Fibroblast of peridontal ligament (primary cell): ENCODE measurements around the gene SYT7.

Experiments used
- DNase-seq: peaks from one replicate; pipeline ENCODE4 v3.0.0-alpha.2; 2010; ENCODE audit errors: extremely low read depth

Gene SYT7

DNA sequence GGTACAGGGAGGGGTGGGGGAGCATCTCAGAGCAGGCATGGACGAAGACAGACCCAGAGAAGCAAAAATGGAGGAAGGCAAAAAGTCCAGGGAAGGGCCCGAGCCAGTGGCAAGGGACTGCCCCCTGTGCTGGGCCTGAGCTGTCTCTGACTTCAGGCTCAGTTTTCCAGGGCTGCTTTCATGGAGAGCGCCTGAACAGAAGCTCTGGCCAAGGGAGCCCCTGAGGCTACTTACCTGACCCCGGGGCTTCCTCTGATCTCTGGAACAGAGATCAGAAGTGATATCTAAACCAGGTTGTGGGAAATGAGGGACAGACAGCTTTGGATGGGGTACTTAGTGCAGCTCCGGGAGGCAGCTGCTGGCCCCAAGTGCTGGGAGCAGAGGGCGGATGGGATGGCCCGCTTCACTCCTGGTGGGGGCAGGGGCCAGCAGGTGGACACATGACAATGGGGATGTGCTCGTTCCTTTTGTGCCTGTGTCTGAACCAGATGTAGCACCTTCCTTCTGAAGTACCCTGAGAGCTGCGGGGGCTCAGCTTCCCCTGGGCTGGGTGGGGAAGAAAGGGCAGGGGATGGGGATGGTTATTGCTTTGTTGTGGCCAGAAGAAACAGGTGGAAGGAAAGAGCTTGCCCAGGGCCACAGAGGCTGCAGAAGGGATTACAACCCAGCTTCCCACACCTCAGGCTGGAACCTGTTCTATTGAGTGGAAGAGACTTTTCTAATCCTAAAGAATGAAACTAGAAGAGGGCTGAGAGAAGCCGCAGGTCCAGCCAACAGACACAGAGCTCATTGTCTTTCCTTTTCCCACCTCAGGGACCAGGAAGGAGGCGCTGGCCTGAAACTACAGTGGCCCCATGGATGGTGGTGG is 66.6 kb downstream of the SYT7 start:
- DNase-seq = no peak

DNA sequence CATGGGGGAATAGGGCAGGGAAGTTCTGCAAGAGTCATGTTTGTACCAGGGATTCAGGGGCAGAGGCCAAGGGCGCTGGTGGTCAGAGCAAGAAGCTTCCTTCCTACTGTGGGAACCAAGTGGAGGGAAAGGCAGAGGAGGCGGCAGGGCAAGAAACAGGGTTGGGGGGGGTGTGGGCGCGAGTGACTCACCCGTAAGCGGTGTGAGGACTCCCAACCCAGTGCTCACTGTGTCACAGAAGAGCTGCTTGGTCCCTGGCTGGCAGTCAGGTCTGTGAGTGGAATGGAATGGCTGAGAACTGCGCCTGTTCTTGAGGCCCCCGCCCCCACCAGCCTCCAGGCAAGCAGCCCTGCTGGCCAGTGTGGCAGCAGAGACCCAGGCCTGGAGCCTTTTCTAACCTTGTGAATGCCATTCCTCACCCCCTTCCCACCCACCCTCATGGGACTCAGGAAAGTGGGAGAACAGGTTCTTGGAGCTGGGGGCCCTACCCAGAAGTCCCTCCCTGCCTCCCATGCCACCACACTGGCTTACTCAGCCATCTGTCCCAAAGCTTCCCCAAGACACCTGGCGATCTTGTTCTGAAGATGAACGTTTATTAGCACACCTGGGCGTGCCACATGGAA is 67.6 kb downstream of the SYT7 start:
- DNase-seq = no peak

DNA sequence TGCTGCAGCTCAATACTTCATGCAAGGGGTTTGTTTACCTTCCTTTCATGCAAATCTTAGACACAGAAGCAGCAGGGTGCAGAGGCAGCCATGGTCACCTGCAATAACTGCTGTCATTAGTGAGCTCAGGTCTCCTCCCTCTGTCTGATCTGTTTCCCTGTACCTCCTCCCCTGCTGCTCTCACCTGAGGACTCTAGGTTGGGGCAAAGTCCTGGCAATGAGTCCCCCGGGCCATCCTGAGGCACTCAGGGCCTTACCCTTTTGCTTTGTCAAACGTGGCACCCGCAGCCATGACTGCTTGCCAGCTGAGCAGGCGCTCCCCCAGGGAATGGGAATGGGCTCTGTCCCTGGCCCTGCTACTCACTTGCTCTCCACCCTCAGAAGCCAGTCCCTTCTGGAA is 68.4 kb downstream of the SYT7 start:
- DNase-seq = no peak

DNA sequence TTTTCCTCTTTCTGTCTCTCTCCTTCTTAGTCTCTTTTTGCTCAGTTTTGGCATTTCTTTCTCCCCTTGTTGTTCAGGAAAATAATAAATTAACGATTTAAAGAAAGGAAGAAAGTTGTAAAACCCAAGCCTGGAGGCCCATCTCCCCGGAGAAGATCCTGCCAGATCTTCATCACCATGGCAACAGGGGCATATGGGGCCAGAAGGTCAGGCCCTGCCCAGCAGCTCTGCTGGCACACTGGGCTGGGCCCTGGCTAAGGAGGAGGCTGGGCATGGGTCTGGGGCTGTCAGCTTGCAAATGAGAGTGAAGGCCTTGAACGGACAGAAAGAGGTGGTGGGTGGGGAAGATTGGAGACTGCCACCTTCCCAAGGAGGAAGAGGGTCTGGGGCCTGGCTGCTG is 69.5 kb downstream of the SYT7 start:
- DNase-seq = no peak

DNA sequence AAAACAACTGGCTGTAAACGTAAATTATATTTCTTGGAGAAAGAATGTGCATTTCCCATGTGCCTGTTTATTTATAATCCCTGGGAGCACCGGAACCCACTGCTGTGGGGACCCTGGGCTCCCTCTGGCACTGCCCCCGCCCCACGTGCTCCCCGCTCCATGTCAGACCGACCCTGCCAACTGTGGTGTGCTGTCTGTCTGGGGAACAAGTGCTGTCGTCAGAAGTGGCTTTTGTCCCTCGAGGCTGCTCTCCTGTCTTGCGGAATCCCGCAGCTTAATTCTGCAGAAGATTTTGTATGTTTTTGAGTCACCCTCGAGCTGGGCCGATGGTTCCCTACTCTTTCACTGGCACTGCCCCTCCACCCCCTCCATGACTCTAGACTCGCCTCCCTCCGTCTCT is 69.9 kb downstream of the SYT7 start:
- no peak for DNase-seq

DNA sequence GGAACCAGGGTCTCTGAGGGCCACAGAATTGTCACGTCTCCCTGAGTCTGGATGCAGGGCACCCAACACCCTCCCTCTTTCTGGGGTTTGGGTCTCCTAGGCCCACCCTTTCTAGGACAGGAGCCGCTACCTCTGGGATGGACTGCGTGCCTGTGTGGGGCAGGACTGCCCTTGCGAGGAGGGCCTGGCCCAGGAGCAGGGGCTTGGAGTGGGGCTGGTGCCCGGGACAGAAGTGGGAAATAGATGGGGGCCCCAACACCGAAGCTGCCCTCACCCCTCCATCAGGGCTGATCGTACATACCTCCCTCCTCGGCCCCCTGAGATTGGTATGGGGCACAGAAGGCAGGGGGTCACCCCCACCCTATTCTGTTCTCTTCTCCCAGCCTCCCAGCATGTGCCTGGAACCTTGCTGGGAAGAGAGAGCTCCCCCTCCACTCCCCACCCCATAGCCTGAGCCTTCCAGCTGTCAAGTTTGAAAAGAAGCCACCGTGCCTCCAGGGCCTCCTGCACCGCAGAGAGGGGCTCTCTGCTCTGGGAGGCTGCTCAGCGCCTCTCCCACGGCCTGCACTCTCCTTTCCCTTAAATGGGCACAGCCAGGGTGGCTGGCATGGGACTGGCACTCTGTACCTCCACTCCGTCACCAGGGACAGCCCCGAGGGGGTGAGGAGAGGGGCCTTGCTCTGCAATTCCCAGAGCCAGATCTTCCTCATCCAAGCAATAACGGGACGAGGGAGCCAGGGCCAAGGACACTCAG is 70.5 kb downstream of the SYT7 start:
- DNase-seq = no peak

DNA sequence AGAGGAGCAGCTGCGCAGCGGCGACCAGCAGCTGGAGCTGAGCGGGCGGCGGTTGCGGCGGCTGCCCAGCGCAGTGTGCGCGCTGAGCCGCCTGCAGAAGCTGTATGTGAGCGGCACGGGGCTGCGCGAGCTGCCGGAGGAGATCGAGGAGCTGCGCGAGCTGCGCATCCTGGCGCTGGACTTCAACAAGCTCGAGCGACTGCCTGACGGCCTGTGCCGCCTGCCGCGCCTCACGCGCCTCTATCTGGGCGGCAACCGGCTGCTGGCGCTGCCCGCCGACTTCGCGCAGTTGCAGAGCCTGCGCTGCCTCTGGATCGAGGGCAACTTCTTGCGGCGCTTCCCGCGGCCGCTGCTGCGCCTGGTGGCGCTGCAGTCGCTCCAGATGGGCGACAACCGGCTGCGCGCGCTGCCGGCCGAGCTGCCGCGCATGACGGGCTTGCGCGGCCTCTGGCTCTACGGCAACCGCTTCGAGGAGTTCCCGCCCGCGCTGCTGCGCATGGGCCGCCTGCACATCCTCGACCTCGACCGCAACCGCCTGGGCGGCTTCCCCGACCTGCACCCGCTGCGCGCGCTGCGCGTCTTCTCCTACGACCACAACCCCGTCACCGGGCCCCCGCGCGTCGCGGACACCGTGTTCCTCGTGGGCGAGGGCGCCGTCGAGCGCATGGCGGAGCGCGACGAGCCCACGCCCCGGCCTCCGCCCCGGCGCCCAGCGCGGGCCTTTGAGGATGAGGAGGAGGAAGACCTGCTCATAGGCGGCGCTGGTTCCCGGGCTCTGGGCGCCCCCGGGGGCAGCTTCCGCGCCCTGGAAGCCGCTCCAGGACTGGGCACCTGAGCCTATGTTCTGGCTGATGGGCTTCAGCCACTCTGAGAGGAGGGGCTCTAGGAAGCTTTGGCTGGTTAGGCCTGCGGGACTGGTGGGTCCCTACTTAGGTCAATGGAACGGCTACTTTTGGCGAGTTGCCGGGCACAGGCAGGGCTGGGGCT is 71.5 kb downstream of the SYT7 start:
- DNase-seq = peak; percentile 52

DNA sequence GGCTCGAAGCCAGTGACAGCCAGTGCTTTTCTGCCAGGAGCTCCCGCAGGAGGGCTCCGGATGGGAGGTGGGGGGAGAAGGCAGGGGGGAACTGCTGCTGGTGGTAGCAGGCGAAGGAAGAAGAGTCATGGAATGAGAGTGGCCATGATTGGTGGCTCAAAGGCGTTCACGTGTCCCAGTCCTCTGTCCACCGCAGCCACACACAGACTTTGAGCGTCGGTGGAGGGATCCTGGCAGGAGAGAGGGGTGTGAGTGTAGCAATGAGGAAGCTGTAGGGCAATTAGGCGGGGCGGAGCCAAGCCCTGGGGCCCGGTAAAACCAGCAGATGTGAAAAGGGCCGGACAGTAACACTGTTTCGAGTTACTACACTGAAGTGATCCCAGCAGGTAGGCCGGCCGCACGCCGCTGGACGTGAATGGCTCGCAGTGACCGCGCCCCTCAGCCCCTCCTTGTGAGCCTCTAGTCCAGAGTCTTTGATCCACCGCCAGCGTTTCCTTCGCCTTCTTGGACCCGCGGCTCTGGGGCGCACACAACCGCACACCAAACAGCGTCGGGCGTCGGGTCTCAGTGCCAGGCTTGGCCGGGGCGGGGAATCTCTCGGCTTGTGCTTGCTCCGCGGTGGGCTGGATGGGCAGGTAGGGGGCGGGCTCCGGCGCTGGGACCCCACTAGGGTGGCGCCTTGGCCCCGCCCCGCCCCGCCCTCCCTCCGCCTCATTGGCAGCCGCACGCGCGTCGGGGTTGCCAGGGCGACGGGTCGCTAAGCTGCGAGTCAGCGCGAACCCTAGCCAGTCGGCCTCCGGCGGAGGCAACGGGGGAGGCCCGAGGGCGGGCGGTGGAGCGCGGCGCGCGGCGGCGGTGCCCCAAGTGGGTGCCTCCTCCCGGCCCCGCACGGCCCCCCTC is 72.7 kb downstream of the SYT7 start, which contains the start of gene LRRC10B:
LRRC10B (plus strand) TSS at position 788 of the 900 bp plus-strand sequence. CDS start 250 bp downstream, outside the sequence.
- no peak for DNase-seq

DNA sequence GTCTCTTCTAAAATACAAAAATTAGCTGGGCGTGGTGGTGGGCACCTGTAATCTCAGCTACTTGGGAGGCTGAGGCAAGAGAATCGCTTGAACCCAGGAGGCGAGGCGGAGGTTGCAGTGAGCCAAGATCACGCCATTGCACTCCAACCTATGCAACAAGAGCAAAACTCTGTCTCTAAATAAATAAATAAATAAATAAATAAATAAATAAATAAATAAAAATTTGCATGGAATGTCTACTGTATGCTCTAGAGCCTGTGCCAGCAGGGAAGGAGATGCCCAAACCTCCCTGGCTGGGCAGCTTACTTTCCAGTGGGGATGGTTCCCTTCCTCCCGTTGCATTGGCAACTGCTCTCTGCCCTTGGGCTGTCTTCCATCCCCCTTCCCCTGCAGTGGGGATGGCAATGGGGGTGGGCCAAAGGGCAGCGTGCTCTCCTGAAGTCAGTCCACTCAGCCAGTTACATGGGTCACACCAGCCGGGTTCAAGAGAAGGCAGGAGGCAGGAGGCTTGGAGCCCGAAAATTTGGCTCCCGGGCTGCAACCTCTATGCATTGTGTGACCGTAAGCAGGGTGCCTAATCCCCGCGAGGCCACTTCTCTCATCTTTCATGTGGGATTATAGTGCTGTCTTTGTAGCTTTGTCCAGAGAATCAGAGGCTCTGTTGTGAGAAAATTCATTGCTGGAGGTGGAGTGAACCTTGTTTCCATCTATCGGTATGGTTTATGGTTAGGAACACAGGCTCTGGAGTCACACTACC is 73.7 kb downstream of the SYT7 start:
- no peak for DNase-seq

DNA sequence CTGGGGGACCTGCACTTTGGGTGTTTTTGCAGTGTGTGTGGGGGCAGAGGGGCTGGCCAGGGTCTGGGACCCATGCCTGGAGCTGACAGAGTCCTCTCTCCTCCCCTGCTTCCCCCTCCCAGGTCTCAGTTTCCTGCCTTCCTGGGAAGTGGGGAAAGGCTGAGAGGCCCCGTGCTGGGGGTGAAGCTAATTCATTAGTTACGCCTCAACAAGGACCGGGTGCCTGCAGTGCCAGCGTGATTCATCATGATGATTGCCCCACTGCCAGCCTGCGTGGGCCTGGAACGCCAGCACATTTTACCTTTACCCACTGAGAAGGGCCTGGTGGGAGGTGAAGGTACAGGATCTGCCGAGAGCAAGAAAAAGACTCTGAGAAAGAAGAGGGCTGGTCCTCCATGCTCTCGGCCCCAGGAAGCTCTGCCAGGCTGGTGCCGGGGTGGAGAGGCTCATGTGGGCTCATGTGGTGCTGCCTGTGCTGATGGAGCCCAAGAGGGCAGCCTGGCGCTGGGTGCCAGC is 75.2 kb downstream of the SYT7 start:
- DNase-seq = no peak

DNA sequence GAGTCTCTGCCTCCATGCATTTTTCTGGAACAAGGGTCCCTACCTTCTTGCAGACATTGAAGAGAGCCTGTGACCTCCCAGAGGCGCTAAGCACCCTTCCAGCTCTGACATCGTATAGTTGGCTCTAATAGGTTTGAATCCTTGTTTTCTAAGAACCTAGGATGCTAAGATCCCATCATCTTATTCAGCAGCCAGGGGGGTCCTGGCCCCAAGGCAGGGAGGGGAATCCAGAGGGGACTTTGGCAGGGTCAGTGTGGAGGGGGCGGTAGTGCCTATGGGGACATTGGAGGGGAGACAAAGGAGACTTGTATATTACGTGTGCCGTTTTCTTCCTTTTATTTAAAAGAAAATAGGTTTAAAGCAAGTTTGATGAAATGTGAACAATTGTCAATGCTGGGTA is 75.8 kb downstream of the SYT7 start:
- no peak for DNase-seq

DNA sequence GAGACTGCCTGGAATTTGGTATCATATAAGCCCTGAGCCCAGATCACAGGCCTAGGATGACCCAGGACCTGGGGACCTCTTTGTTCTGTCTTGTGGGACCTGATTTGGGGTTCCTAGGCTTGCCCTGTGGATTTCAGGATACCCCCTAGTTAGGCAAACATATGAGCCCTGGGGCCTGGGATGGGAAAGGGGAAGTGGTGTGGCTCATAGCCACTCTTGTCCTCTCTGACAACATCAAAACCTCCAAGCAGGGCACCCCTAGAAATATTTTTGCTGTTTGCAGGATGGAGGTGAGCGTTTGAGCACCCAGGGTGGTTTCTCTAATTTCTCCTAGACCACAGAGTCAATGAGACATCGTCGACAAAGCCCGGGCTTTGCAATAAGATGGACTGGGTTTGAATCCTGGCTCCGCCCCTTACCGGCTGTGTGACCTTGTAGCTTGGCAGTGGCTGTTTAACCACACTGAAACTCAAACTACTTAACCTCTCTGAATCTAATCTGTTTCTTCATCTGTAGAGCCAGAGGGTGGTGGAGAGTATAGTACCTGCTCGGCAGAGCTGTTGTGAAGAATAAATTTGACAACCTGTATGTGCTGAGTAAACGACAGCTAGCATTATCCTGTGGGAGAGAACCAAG is 77.6 kb downstream of the SYT7 start:
- DNase-seq = no peak

DNA sequence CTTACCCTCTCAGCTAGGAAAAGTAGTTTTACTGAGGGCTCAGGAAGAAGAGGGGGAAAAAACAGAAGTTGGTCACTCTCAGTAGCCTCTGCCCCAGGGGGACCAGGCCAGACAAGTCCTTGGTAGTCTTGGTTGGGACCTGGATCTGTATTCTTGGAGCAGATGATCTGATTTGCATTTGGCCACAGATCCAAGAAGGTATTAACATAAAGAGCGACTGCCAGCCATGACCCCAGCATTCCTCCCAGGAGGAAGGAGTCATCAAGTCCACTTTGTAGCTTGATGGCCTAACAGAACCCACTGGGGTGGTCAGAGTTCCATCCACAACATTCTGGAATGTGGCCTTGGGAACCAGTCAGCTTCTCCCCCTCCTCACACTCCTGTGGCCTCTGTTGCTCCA is 78.4 kb downstream of the SYT7 start:
- DNase-seq = no peak

DNA sequence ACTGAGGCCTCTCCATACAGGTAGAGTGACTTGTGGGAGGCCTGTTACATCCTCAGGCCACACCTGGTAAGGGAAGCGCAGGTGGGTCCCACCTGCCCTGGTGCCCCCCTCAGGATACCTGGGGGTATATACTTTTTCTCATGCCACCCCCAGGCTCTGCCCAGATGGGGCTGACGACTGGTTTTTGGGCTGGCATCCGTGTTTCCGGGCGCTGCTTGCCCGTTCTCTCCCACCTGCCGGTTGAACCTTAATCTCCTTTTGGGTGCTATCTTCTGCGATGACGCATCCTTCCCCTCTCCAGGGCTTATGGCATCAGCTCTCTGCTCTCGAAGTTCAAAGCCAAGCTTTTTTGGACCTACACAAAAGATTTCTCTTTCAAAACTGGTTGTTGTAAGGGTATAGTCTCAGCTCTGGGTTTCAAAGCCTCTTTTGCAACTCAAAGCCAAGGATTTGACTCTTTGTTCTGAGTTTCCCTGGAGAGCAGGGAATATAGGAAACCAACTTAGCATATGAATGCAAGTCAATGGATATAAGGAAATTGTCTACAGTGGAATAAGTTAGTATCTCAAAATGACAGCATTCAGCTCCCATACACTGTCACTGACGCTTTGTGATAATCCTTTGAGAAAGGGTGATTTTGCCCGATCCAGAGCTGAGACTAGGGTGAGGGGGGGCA is 80.9 kb downstream of the SYT7 start:
- DNase-seq = no peak

DNA sequence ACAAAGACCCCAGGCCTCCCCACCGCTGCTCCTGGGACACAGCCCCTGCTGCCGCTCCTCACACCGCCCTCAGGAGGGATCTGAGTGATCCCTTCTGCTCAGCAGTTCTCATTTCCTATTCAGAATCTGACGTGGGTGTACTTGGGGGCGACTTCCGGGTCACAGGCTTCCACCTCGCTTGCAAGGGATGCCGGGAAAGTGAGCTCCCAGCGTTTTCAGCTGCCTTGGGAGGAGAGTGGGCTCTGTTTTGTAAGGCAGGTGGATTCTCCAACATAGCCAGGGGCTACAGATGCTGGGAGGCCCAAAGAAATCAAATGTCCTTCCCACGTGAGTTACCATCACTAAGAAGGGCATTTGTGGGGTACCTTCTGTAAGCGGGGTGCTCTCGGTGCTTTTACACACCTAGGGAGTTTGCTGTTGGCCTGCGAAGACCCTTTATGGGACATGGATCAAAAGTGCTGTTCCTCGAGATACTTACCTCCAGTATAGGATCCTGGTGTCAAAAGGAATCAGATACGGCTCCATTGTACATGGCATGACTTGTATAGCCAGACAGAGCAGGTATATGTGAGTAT is 82.0 kb downstream of the SYT7 start:
- no peak for DNase-seq

DNA sequence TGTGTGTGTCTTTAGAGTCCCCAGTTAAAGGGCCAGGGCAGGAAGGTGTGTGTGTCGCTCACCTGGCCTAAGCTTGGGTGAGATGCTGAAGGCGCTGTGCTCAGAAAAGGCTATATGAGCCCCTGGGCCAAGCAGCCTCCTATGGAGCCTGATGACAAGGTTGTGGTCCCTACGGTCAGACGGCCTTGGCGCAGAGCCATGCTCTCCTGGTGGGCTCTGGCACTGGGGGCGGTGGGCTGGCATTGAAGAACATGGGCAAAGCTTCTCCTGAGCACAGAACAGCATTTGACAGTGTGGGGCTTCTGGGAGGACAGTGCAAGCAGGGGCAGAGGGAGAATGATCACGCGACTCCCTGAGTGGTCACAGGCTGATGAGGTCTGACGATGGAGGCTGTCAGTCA is 83.0 kb downstream of the SYT7 start:
- DNase-seq = no peak

DNA sequence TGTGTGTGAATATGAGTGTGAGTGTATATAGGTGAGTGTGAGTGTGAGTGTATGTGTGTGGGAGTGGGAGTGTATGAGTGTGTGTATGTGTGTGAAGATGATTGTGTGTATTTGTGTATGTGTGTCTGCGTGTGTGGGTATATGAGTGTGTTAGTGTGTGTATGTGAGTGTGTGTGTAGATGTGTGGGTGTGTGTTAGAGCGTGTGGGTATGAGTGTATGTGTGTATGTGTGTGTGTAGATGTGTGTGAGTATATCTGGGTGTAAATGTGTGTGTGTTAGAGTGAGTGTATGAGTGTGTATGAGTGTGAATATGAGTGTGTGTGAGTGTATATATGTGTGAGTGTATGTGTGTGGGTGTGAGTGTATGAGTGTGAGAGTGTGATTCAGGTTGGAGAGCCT is 83.4 kb downstream of the SYT7 start:
- no peak for DNase-seq
